A549 (cell line): ENCODE results near the gene ZNF10.

ENCODE experiments used
- EP300 ChIP-seq, 2 experiments: fragments of >200 bp; sonication (Bioruptor Twin); formaldehyde crosslinking; IDR thresholded peaks; 2 replicates in 1 of 2; 3 replicates in 1 of 2; pipeline ENCODE4 v1.6.1; 2016 to 2017
- RARB ChIP-seq: fragments of 250-450 bp; sonication (Bioruptor Pico); IDR thresholded peaks from 2 replicates; pipeline ENCODE4 v1.8.0; 2021; ENCODE audit warnings: mild to moderate bottlenecking, moderate library complexity
- RFX5 ChIP-seq: fragments of 450-650 bp; IDR thresholded peaks from 2 replicates; pipeline ENCODE4 v1.7.1; 2014; ENCODE audit warnings: antibody characterized with exemption, mild to moderate bottlenecking, moderate library complexity
- SMC3 ChIP-seq: fragments of >200 bp; sonication (Bioruptor Twin); formaldehyde crosslinking; IDR thresholded peaks from 3 replicates; pipeline ENCODE4 v1.6.1; 2018; ENCODE audit warnings: inconsistent platforms
- TF ChIP-seq, protein P1 (sequence below): fragments of 450-650 bp; IDR thresholded peaks from 2 replicates; pipeline ENCODE4 v1.6.1; 2014; ENCODE audit warnings: antibody characterized with exemption
- TF ChIP-seq, protein P2 (sequence below): fragments of >200 bp; sonication (Bioruptor Twin); formaldehyde crosslinking; IDR thresholded peaks from 3 replicates; pipeline ENCODE4 v1.5.1; 2016
- TF ChIP-seq, protein P3 (sequence below): fragments of 250-450 bp; sonication (Bioruptor Pico); IDR thresholded peaks from 2 replicates; pipeline ENCODE4 v1.5.0; 2021; ENCODE audit warnings: mild to moderate bottlenecking, moderate library complexity, borderline replicate concordance

DNA sequence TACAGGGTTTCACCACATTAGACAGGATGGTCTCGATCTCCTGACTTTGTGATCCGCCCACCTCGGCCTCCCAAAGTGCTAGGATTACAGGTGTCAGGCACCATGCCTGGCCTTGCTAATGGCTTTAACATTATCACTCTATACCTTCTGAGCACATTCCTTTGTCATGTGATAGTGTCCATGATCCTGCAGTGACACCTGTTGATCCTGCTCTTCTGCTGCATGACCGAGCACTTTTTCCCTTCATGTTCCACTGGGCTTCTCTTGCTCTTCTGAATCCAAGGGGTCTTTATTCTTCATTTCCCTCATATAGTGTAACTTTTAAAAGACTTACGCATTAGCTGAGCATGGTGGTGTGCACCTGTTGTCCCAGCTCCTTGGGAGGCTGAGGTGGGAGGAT is 62.4 kb downstream of the ZNF10 start:
- TF ChIP-seq RFX5 (no peak), RARB (CRISPR knock-in tag) (no peak), SMC3 (no peak), EP300 (IDR thresholded peaks at IDR 0.05) (no peak)
- TF ChIP-seq, protein P1, sequence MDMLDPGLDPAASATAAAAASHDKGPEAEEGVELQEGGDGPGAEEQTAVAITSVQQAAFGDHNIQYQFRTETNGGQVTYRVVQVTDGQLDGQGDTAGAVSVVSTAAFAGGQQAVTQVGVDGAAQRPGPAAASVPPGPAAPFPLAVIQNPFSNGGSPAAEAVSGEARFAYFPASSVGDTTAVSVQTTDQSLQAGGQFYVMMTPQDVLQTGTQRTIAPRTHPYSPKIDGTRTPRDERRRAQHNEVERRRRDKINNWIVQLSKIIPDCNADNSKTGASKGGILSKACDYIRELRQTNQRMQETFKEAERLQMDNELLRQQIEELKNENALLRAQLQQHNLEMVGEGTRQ: no peak
- TF ChIP-seq, protein P2, sequence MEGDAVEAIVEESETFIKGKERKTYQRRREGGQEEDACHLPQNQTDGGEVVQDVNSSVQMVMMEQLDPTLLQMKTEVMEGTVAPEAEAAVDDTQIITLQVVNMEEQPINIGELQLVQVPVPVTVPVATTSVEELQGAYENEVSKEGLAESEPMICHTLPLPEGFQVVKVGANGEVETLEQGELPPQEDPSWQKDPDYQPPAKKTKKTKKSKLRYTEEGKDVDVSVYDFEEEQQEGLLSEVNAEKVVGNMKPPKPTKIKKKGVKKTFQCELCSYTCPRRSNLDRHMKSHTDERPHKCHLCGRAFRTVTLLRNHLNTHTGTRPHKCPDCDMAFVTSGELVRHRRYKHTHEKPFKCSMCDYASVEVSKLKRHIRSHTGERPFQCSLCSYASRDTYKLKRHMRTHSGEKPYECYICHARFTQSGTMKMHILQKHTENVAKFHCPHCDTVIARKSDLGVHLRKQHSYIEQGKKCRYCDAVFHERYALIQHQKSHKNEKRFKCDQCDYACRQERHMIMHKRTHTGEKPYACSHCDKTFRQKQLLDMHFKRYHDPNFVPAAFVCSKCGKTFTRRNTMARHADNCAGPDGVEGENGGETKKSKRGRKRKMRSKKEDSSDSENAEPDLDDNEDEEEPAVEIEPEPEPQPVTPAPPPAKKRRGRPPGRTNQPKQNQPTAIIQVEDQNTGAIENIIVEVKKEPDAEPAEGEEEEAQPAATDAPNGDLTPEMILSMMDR: no peak
- TF ChIP-seq, protein P3, sequence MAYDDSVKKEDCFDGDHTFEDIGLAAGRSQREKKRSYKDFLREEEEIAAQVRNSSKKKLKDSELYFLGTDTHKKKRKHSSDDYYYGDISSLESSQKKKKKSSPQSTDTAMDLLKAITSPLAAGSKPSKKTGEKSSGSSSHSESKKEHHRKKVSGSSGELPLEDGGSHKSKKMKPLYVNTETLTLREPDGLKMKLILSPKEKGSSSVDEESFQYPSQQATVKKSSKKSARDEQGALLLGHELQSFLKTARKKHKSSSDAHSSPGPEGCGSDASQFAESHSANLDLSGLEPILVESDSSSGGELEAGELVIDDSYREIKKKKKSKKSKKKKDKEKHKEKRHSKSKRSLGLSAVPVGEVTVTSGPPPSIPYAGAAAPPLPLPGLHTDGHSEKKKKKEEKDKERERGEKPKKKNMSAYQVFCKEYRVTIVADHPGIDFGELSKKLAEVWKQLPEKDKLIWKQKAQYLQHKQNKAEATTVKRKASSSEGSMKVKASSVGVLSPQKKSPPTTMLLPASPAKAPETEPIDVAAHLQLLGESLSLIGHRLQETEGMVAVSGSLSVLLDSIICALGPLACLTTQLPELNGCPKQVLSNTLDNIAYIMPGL (CRISPR knock-in tag): no peak
